GM11168 (cell line): ENCODE results near the gene PPP1R1B.

Experiments
- in situ Hi-C: fragments of 300-500 bp; cut with MboI; formaldehyde crosslinking; loops from one replicate; pipeline ENCODE4 v1.12.0; 2022; ENCODE audit warnings: low sequenced_read_pairs; ENCODE audit not compliant: unreplicated experiment

PPP1R1B gene

DNA sequence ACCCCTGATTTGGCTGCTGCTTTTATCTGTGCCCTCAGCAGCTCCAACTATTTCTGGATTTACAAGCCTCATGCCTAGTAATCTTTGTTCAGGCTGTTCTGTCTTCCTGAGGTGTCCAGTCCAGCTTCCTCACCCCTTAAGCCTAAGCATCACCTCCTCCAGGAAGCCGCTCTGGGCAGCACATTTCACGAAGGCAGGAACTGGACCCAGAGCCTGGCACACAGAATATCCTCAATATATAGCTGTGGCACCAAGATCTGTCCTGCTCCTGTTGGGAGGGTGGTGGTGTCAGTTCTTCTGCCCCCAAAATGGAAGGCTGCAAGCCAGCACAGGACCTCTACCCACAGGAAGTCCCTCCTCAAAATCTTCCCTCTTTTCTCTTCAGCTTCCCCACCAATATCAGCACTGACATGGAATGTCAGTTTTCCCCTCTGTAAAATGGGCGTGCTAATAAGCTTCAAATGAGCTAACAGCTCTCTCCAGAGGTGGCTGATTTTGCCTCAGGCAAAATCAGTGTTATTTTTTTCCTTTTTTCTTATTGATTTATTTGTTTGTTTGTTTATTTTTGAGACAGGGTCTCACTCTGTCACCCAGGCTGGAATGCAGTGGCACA is 12.1 kb upstream of the PPP1R1B start:
- in situ Hi-C loops, result no loop called here

DNA sequence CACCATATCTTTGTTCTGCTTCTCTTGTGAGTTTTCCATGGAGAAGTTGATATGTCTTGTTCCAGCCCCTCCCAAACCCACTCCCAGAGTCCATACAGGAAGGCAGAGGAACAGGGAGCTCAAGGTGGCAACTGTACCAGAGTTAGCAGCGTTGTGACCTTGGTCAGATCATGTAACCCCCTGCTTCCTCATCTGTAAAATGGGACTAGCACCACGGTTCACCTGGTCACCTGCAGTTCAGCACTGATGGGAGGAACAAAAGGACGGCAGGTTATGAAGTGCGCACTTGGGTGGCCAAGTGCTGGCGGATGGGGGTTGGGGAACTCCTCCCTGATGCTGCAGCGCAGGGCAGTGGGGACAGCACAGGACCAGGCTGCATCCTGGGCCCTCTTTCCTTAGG is 11.3 kb upstream of the PPP1R1B start:
- in situ Hi-C loops, result no loop called here

DNA sequence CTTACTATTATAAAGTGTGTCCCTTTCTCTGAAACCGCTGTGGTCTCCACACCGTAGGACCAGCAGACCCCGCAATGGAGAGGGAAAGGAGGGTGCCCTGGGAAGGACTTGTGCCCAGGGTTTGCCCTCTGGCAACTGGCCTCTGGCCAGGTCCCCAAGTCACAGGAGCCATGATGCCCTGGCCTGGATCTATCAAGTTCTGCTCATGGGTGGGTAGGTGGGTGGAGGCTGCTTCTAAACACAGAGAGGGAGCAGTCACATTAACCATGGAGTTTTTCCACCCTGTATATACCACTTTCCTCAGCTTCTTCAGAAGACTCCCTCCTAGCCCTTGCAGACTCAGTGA is 9.7 kb upstream of the PPP1R1B start:
- in situ Hi-C loops, result no loop called here

DNA sequence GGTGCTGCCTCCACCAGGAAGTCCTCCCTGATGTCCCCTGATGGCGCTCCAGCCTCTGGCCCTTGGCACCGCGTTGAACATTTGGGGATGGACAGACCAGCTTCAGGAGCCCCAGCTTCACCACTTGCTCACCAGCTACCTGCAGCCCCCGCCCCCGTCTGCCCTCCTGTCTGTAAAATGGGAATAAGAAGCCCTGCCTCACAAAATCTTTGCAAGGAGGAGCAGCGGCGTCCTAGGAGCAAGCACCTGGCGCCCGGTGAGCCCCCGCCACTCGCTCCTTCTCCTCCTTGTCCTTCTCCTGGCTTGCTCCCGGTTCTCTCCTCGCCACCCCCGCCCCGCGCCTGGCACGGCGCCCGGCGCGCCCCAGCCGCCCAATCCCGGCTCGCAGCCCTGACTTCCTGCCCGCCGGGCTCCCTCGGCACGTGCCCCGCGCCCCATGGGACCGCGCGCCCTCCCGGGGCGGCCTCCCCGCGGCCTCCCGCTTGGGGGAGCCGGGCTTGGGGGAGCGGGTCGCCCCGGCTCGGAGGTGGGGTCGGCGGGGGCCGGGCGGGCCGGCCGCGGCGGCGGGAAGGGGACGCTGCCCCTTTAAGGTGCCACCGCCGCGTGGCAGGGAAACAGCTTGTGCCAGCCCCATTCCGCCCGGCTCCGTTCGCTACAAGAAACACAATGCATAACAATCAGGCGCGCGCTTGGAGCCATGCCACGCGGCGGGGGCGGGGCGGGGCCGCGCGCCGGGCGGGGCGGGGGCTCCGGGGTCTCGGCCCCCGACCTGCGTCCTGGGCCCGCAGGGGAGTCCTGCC is 9.1 kb upstream of the PPP1R1B start:
- in situ Hi-C loops, result no loop called here

DNA sequence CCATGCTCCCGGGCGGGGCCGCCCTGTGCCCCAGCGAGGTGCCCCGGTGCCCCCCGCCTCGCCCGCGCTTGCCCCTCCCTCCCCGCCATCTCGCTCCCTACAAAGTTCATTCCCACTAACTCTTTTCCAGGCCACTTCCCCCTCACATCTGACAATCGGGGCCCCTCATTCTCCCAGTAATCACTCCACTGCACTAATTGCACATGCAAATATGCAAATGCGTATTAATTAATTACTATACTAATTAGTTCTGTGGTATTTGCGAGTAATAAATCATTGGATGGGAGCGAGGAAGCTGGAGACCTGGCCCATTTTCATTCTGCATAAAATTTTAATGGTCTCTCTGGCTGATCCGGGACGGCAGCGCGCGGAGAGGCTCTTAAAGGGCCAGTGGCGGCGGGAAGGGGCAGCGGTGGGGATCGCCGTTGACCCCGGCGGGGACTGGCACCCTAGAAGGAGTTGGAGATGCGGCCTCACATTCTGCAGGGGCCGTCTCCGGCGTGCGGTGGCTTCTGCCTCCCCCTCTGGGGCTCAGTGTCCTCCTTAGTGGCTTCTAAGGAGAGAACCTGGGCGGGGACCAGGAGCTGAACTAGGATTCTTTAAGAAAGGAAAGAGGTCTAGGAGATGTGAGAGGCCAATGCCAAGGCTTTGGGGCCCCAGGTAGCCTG is 8.4 kb upstream of the PPP1R1B start:
- in situ Hi-C loops, result no loop called here

DNA sequence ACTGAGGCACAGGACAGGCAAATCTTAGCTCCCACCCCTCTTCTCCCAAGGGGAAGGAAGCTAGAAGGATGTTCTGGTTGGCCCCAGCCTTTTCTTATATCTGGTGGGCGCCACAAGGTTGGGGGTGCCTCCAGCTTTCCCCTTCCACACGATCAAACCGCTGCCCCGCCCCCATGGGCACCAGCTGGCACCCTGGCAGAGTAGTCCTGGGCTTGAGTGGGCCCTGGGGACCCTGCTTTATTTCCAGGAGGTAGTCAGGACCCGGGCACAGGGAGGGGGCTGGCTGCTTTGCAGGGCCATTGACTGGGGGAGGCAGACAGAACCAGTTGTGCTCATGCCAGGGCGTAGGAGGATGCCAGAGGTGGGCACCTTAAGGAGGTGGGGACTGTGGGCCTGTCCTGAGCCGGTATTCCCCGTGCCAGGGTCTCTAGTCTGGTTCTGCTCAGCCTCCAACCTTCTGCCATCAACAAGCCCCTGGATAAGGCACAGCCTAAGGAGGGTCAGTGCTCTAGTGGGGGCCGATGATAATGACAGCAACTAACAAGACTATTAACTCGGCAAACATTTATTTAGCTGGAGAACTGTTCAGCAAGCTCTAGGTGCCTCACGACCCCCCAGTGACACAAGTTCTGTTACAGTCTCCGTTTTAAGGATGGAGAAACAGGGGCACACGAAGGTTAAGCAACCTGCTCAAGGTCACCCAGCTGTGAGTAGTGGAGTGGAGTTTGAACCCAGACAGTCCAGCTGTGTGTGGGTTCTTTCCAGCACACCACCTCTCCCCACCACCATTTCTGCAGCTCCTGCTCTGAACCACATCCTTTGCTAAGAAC is 7.6 kb upstream of the PPP1R1B start:
- in situ Hi-C loops, result no loop called here

DNA sequence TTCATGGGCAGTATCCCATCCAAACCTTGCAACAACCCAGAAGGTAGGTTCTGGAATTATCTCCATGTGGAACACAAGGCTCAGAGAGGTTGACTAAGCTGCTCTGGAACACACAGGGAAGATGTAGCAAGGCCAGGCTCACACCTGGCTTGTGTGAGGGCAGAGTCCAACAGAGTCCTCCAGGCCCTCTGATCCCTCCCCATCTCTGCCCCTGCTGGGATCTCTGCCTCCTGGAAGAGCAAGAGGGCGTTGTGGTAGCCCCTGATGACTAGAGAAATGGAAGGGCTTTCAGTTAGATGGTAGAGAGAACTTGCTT is 7.0 kb upstream of the PPP1R1B start:
- in situ Hi-C loops, result loop anchor here (5.0 kb wide), 1 partner anchor 53 kb away; no protein-coding TSS in a partner anchor

DNA sequence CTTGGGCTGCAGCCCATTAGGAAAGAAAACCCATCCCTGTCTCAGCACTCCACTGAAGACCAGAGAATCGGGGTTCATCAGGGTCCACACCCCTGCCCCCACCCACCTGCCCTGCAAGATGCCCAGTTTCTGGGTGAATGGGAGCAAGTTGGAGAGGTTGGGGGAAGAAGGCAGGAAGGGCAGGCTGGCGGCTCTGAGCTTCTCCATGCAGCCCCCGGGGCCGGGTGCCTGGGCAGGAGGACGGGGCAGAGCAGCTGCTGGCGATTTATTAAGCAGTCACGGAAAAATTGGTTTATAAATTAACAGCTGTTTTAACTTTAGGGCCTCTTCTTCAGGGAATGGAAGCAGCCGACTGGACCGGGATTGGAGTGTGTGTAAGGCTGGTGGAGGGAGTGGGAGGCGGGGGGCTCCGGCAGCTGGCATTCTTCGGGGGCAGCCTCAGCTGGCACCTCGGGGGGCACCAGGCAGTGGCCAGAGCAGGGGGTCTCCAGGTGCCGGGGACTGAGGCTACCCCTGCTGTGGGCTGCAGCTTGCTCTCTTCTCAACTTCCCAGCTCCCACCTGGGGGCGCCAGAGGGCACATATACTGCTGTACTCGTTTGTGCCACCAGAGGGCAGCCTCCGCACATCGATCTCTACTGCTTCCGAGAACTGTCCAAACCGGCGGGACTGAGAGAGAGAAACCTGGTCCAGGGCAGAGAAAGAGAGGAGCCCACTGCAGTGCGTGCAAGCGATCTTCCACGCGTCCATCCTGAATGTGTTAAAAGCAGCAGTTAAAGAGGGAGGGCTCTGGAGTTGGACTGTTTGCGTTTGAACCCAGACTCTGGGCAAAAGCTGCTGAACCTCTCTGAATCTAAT is 5.0 kb upstream of the PPP1R1B start:
- in situ Hi-C loops, result loop anchor here (5.0 kb wide), 1 partner anchor 51 kb away; no protein-coding TSS in a partner anchor

DNA sequence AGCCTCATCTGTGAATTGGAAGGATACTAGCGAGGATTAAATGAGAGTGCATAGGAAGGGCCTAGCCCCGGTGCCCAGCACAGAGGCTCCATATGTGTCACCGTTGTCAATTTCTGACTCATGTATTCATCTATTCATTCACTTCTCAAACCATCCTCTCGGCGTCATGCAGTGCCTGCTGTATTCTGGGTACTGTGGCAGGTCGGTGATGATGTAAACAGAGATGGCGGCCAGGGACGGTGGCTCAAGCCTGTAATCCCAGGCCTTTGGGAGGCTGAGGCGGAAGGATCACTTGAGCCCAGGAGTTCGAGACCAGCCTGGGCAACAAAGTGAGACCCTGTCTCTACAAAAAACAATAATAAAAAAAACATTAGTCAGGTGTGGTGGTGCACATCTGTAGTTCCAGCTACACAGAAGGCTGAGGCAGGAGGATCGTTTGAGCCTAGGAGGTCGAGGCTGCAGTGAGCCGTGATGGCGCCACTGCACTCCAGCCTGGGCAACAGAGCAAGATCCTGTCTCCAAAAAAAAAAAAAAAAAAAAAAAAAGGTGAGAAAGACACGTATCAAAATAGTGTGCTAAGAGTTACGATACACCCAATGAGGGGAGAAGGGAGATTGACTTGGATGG is 4.3 kb upstream of the PPP1R1B start:
- in situ Hi-C loops, result loop anchor here (5.0 kb wide), 1 partner anchor 50 kb away; no protein-coding TSS in a partner anchor

DNA sequence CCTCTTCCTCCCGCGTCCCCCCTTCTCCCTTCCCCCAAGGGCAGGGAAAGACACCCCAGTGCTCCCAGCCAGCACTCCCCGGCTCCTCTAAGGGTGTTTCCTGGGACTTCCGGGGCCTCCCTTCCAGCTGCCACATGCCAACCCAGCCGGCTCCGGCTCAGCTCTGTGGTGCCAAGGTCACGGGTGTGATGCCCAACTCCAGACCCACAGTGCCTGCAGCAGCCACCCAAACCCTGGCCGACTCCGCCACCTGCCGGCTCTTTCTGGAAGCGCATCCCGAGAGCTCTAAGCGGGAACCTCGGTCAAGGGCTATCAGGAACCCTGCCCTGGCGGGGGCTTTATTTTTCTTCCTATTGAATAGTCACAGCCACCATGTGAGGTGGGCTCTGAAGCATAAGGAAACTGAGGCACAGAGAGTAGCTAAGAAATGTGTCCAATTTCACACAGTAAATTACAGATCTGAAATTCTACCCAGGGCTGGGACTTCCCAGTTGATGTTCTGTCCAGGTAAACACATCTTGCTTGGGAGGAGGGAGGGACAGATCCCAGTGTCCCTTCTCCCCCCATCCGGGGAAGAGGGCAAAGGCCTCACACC is 3.3 kb upstream of the PPP1R1B start:
- in situ Hi-C loops, result loop anchor here (5.0 kb wide), 1 partner anchor 49 kb away; no protein-coding TSS in a partner anchor

DNA sequence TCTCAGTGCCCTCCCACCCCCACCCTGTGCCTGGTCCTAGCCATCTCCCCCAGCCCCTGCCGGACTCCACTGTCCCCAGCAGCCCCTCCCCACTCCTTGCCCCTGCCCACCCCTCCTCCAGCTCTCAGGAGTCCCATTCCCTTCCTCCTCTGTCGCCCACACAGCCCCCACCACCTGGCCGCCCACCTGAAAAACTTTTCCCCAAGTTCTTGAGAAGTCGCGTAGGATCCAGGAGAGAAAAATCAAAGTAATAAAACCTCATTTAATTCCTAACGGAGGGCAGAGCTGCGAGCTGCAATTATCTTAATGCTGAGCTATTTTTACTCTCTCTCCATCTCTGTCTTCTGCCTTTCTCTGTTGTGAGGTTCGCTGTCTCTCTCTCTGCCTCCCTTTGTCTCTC is 2.4 kb upstream of the PPP1R1B start:
- in situ Hi-C loops, result loop anchor here (5.0 kb wide), 1 partner anchor 48 kb away; no protein-coding TSS in a partner anchor

DNA sequence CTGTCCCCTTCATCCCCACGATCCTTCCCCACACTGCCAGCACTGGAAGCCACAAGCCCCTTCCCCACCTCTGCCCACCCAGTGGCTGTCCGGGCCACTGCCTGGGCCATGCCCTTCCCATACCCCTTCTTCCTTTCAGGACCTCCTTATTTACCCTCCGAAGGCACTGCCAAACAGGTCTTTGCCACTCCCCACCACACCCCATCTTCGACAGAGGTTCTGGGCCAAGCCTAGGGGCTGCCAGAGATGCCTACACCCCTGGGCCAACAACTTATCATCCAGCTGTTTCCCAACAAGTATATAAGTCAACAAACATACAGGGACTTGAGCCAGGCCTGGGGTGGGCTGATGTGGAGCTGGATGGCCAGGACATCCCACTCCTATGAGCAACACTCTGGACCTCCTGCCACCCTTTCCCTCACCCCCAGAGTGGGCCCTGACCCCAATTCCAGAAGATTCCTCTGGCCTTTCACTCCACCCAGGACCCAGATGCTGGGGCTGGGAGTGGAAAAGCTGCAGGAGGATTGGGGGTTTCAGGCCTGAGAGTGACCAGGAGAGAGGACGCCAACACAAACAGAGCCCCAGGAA is 1.5 kb upstream of the PPP1R1B start:
- in situ Hi-C loops, result no loop called here

DNA sequence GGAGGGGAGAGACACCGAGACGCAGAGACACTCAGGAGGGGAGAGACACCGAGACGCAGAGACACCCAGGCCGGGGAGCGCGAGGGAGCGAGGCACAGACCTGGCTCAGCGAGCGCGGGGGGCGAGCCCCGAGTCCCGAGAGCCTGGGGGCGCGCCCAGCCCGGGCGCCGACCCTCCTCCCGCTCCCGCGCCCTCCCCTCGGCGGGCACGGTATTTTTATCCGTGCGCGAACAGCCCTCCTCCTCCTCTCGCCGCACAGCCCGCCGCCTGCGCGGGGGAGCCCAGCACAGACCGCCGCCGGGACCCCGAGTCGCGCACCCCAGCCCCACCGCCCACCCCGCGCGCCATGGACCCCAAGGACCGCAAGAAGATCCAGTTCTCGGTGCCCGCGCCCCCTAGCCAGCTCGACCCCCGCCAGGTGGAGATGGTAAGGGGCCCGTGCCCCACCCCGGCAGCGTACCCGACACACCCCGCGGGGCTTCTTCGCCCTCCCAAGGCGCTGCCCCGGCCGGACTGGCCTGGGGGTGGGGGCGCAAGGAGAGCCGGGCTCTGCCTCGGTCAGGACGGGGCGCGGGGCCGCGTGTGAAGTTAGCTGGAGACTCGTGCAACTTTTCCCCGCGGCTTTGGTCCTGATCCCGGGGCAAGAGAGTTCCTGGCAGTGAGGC is 427 bp downstream of the PPP1R1B start:
- in situ Hi-C loops, result no loop called here

DNA sequence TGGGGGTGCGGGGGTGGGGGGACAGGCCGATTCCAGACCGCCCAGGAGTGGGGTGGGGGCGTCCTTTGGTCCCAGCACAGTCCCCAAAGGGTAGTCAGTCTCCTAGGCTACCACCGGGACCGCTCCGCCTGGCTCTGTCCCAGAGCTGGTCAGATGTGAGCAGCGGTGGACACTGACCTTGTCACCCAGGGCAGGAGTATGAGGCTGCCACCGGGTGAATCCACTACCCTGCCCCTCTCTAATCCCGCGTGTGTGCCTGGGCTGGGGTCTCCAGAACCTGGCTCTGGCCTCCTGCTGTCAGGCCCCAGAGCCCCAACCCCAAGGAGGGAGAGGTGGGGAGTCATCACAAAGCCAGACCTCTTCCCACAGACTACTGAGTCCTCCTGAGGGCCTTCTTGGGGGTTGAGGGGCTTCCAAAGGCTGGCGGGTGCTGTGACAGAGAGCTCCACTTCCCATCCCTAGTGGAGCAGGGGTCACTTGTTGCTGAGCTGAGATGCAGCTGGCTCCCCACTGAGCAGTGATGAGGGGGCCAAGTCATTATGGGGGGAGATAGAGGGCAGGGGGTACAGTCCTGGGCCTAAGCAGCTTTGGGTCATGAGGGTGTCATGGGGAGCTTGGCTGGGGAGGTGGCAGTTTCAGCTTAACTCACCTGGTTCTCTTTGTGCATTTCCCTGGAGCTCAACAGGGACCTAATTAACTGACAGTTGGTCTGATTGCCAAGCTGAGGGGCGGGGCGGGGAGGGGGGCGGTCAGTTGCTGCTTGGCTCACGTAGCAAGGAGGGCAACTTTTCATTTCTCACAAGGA is 1.2 kb downstream of the PPP1R1B start:
- in situ Hi-C loops, result no loop called here

DNA sequence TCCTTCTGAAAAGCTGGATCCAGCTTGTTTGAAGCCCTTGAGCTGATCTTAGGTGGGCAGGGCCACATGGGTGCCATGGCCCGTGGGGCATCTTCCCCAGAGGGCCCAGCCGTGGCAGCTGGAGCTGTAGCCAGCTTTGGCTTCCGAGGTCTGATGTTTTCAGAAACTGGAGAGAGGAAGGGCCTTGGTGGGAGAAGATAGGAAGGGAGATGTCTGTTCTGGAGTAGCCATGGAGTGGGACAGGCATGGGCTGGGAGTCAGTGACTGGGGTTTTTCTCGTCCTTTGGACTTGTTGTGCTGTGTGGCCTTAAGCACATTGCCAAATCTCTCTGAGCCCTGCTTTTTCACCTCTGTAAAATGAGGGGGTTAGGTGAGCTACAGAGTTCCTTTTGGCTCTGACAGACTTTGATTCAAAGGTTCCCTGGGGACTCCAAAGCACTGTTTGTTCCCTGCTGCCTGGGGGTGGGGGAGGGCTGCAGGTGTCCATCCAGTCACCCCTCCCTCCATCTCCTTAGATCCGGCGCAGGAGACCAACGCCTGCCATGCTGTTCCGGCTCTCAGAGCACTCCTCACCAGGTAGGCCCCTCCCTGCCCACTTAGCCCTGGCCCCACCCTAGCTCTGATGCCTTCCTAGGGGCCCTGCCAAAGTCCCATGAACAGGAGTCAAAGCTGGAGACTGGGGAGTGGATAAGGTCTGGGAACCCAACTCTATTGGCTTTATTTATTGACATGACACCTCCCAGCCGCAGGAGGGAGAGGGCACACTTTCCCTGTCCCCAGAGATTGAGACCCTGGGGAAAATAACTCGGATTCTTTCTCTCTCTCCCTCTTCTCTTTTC is 2.1 kb downstream of the PPP1R1B start:
- in situ Hi-C loops, result no loop called here

DNA sequence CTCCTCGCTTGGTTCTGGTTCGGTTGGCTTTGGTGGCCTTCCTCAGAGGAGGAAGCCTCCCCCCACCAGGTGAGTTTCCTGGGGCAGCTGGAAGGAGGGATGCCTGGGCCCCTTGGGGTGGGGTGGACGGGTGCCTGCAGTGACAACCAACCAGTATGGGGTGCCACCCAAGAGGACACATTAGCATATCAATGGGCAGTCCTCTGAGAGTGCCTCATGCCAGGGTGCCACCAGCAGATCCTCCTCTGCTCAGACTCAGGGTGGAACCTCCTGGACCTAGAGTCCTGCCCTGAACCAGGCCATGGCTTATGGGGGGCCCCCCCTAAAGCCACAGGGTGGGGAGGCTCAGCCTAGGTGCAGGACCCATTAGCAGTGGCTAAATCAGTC is 2.7 kb downstream of the PPP1R1B start:
- in situ Hi-C loops, result no loop called here
